Ectodermal cell (in vitro differentiated cells): ENCODE measurements around the gene MAP1B.

Experiments
- H3K27ac ChIP-seq: 2 replicates; pipeline ENCODE4 v1.7.0; 2013; ENCODE audit warnings: mild to moderate bottlenecking, low read depth, low read length; ENCODE audit not compliant: insufficient read depth, poor library complexity, severe bottlenecking
- H3K27me3 ChIP-seq: 2 replicates; pipeline ENCODE4 v1.7.0; 2013; ENCODE audit warnings: mild to moderate bottlenecking, low read length; ENCODE audit not compliant: insufficient read depth, control insufficient read depth, poor library complexity, severe bottlenecking
- H3K36me3 ChIP-seq: one replicate; pipeline ENCODE4 v1.7.0; 2013; ENCODE audit warnings: low read length; ENCODE audit not compliant: control insufficient read depth, insufficient read depth
- H3K4me1 ChIP-seq: one replicate; pipeline ENCODE4 v1.7.0; 2013; ENCODE audit warnings: low read length; ENCODE audit not compliant: control insufficient read depth, insufficient read depth
- H3K4me3 ChIP-seq: 2 replicates; pipeline ENCODE4 v1.7.0; 2013; ENCODE audit warnings: low read depth, low read length, control low read depth; ENCODE audit not compliant: insufficient read depth
- H3K9me3 ChIP-seq: 2 replicates; pipeline ENCODE4 v1.7.0; 2013; ENCODE audit warnings: mild to moderate bottlenecking, low read length, moderate library complexity; ENCODE audit not compliant: control insufficient read depth
- WGBS, 2 experiments: methylation state at CpG; one replicate each; pipeline ENCODE4 v1.1.7; 2013; ENCODE audit warnings: missing lambda C conversion rate in 2 of 2; 5-methylcytosine and 5-hydroxymethylcytosine counted together

Gene MAP1B

DNA sequence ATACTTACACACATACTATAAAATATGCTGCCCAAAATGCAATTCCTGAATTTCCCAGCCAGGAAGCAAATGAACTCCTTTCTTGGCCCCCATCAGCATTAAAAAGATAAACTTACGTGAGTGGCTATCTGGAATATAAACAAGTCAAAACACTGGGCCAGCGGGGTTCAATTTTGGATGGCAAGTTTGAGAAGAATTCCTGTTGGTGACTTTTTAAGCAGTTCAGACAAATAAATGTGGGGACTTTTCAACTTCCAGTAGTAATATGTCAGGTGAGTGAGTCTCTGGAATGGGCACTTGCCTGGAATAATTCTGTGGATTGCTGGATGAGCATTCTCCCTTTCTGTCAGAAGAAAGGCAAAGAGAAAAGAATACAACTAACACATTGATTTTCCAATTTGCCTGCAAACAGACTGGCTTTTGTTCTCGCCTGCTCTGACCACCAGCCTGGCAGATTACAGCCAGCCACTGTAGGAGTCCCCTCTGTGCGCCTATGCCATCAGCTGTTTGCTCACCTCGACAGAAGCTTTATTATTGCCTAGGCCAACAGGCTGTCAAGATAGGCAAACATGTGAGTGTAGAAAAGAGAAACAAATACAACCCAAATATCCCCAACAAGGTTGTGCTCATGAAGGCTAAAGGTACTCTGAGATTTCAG, 134.2 kb downstream of the MAP1B start:
- Histone ChIP-seq H3K9me3 (no peaks in the 10 kb centered on the region), H3K4me3 (no peak overlapping the region), H3K4me1 (peaks cover 43% of the 10 kb centered on the region), H3K27ac (no peak overlapping the region), H3K27me3 (no peaks in the 10 kb centered on the region), H3K36me3 (peaks cover 7% of the 10 kb centered on the region)
- 55 to 60% methylated on average over 5 of the region's 5 CpGs for WGBS, 2 experiments

DNA sequence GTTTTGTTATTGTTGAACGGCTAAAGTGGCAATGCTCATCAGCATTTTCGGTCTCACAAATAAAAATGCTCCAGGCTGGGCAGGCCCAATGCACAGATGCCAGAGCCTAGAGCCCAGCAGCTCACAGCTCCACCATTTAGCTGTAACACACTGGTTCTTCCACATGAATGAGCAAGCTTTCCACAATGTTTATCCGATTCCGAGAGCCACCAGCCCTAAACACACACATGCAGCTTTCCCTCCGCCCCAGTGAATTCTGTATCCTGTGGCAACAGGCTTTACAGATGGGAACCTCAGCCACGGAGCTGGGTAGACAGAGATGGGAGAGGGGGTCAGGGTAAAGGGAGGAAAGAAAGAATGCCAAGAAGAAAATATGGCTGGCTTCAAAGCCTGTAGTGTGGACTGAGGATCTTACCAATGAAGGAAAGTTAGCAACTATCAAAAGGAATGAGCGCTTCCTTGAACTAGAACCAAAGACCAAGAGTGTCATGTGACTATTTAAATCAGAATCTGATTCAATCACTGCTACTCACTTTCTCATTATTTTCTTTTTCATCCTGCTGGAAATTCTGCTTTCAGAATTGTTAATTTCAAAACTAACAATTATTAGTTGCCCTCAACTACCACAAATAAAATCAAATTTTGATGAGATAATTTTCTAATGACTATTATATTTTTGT, 135.7 kb downstream of the MAP1B start:
- 70 to 76% methylated on average over 7 of the region's 7 CpGs for WGBS, 2 experiments

DNA sequence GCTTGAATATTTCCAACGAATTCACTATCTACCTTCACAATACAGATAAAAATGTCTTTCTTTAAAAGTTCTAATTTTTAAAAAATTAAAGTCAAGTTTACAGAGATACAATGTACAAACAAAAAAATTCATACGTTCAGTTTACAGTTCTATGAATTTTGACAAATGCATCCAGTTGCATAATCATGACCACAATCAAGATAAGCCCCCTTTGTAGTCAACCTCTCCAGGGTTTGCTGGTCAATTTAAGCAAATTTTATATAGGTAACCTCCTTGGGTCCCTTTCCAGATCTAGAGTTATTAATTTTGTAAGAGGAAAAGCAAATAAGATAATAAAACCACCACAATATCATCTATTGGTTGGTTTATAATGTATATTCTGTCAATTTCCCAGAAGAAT, 136.4 kb downstream of the MAP1B start:
- H3K9me3 ChIP-seq: no peaks in the 10 kb centered on the region
- H3K36me3 ChIP-seq: no peaks in the 10 kb centered on the region
- H3K4me3 ChIP-seq: no peak overlapping the region
- H3K27ac ChIP-seq: no peak overlapping the region
- no peaks in the 10 kb centered on the region for H3K27me3 ChIP-seq
- peaks cover 40% of the 10 kb centered on the region for H3K4me1 ChIP-seq
- WGBS, 2 experiments: 90 to 100% methylated on average over 2 of the region's 2 CpGs

More for the DNA sequence above, 135.7 kb downstream of the MAP1B start:
- Histone ChIP-seq H3K36me3 (no peaks in the 10 kb centered on the region), H3K4me3 (no peak overlapping the region), H3K27ac (peak overlapping the region; percentile 31), H3K4me1 (peaks cover 44% of the 10 kb centered on the region), H3K27me3 (no peaks in the 10 kb centered on the region), H3K9me3 (no peaks in the 10 kb centered on the region)

DNA sequence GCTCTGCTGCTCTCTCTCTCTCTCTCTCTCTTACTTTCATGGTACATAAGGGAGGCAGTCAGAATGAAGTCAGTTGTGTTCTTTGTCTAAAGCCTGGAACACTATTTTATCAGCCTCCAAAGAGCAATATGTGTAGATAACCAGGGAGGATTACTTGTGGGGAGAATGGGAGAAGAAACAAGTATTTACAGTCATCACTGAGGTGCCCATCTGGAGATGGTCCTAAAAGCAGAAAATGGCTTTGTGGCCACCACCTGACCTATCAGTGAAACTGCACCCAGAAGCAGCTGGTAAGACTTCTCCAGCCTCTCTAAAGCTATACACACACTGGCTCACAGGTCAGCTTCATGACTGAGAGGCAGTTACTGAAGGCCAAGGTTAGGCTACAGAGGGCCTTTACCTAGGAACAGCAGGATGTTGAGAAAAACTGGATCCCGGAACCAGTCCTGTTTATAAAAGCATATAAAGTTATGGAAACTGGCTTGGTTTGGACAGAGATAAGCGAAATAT, 137.6 kb downstream of the MAP1B start:
- Histone ChIP-seq H3K27me3 (no peaks in the 10 kb centered on the region), H3K36me3 (no peaks in the 10 kb centered on the region), H3K27ac (no peak overlapping the region), H3K4me1 (peaks cover 35% of the 10 kb centered on the region), H3K4me3 (no peak overlapping the region), H3K9me3 (no peaks in the 10 kb centered on the region)
- WGBS, 2 experiments: 91 to 94% methylated on average over 2 of the region's 2 CpGs

DNA sequence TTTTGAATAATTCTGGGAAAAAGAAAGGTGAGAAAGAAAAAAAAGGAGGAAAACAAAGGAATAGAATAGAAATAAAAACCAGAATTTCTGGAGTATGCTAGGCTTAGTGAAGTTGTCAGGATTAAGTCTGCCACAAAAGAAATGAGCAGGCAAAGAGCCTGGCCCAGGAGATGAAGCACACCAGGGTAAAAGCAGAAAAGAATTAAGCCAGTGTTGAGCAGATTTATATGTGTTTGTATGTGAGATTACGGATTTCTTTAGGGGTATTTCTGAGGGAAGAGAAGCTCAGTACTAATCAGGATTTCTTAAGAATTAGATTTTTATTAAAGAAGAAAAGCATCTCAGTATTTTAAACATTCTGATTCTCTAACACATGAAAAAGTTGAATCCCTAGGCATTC, 138.3 kb downstream of the MAP1B start:
- Histone ChIP-seq H3K9me3 (no peaks in the 10 kb centered on the region), H3K4me3 (no peak overlapping the region), H3K27me3 (no peaks in the 10 kb centered on the region), H3K4me1 (peaks cover 35% of the 10 kb centered on the region), H3K36me3 (no peaks in the 10 kb centered on the region), H3K27ac (no peak overlapping the region)
- 91 to 95% methylated on average over 1 of the region's 1 CpG for WGBS, 2 experiments

DNA sequence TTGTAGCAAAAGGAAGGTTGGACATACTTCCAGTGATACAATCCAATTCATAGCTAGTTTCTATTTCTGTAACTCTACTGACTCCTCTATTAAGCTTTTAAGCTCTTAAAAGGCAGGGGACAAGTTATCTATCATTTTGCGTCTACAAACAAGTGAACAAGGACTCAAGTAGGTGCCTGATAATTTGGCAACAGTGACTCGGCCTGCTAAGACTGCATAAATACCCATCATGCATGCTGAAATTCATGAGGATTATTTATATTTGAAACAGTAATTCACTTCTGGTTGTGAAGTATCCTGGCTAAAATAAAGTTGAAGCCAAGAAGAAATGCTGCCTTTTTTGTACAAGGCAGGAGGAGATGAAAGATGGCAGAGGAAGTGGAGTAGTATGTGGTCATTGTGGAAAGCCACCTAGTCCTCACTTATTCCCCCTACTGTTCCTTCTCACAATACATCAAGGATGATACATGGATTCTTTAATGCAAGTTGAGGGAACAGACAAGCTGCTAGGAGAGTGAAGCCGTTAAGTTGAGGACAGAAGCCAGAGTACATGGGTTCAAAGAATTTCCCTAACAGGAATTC, 138.8 kb downstream of the MAP1B start:
- no peaks in the 10 kb centered on the region for H3K27me3 ChIP-seq
- H3K27ac ChIP-seq: no peak overlapping the region
- H3K4me3 ChIP-seq: no peak overlapping the region
- no peaks in the 10 kb centered on the region for H3K36me3 ChIP-seq
- 85 to 97% methylated on average over 3 of the region's 3 CpGs for WGBS, 2 experiments
- peaks cover 34% of the 10 kb centered on the region for H3K4me1 ChIP-seq
- H3K9me3 ChIP-seq: no peaks in the 10 kb centered on the region

DNA sequence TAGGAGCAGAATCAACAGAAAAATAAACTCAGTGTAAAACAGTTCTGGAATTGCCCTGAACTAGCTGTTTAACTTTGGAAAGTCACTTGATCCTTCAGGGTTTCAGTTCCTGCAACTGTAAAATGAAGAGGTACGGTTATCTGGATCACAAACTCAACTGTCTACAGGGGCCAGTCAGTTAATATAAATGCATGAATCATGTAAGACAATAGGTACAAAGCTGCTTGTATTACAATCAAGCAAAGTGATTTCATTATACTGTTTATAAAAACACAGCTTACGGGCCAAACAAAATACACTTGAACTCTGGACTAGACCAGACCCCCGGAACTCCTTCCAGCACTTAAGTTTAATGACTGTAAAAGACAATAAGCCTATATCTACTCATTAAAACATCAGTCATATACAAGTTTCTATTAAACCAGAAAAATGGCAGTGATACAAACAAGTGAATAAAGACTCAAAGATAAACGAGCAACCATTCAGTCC, 139.7 kb downstream of the MAP1B start:
- H3K4me3 ChIP-seq: no peak overlapping the region
- no peaks in the 10 kb centered on the region for H3K9me3 ChIP-seq
- H3K36me3 ChIP-seq: no peaks in the 10 kb centered on the region
- WGBS, 2 experiments: 91 to 92% methylated on average over 4 of the region's 4 CpGs
- no peaks in the 10 kb centered on the region for H3K27me3 ChIP-seq
- peaks cover 25% of the 10 kb centered on the region for H3K4me1 ChIP-seq
- no peak overlapping the region for H3K27ac ChIP-seq

DNA sequence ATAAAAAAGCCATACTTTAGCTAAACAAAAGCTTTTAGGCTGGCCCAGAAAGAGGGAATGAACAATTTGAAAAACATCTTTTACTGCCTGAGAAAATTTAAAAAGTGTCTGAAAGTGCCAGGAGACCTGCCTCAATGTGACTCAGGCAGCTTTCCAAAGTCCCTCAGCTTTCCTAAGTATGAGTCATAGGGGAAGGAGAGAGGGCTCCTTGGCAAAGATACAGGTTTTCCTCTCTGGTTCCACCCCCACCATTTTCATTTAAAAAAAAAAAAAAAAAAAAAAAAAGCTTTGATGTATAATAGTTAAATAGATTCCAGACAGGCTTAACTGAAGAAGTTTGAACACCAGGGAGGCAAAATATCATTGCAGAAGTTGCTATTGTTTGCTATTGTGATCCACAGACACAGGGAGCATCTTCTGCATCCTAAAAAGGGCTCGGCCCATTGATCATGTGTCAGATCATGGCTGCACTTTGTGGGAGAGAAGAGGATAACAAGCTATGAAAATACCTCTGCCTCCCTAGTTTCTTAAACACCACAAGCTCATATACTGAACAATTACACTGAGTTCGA, 141.2 kb downstream of the MAP1B start:
- Histone ChIP-seq H3K4me3 (no peak overlapping the region), H3K36me3 (no peaks in the 10 kb centered on the region), H3K27ac (no peak overlapping the region), H3K4me1 (peaks cover 15% of the 10 kb centered on the region), H3K27me3 (no peaks in the 10 kb centered on the region), H3K9me3 (no peaks in the 10 kb centered on the region)
- WGBS, 2 experiments: 79 to 88% methylated on average over 2 of the region's 2 CpGs

DNA sequence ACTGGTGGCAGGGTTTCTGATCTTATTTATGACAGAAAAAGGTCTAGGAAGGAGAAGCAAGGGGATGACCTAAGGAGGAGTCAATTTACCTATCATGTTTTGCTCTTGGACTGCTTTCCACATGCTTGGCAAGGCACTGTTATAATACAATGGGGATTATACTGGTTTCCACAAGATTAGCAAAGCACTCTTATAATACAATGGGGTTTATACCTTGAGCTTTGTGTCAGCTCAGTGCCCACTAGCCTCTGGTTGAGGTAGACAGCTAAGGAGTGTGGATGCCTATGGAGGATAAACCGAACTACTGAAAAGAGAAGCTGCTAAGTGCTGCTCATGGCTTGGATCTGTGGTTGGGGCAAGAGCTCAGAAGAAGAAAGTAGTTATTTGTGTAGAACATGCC, 144.1 kb downstream of the MAP1B start:
- H3K4me3 ChIP-seq: no peak overlapping the region
- H3K36me3 ChIP-seq: no peaks in the 10 kb centered on the region
- no peaks in the 10 kb centered on the region for H3K27me3 ChIP-seq
- 80 to 85% methylated on average over 1 of the region's 1 CpG for WGBS, 2 experiments
- H3K27ac ChIP-seq: no peak overlapping the region
- H3K4me1 ChIP-seq: peaks cover 2% of the 10 kb centered on the region
- H3K9me3 ChIP-seq: no peaks in the 10 kb centered on the region

DNA sequence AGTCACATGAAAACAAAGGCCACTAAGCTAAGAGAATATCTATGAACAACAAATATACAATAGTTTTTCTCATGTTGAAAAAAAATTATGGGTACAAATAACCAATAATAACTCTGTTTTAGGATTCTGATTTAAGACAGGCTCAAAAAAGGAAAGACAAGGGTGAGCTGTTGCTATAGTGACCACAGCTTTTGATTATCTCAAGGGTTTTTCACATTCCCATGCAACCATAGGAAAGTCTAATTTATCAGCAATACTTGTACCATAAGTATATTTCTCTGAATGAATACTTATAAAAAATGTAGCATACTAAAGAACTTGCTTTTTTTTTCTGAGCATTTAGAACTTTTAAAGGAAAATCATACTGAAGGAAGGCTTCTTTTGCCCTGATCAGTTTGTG, 144.7 kb downstream of the MAP1B start:
- Histone ChIP-seq H3K4me1 (no peaks in the 10 kb centered on the region), H3K27ac (no peak overlapping the region), H3K27me3 (no peaks in the 10 kb centered on the region), H3K4me3 (no peak overlapping the region), H3K9me3 (no peaks in the 10 kb centered on the region), H3K36me3 (no peaks in the 10 kb centered on the region)
